Natural killer cell (primary cell): Measurements from ENCODE around the gene TMED1. TPM values are rescaled to one million over a fixed set of nuclear protein-coding genes. Genes with fewer than 3 reads are reported as not detected.
"Not testable (repeated sequence)": the region's sequence is repeated elsewhere in the genome, so short reads cannot be mapped to it uniquely, and the experiment has no call there.

Source experiments
- ATAC-seq, 3 donors: fragments of 150-1000 bp in 2 of 3; fragments of 200-7000 bp in 1 of 3; cut with Tn5 transposase; 1 replicate in 1 of 3; 2 replicates in 2 of 3; pipeline ENCODE4 v1.10.0; 2021; ENCODE audit warnings: mild to moderate bottlenecking in 2 of 3, moderate library complexity in 2 of 3
- DNase-seq, 2 donors: peaks; one replicate each; pipeline versions ENCODE4 v3.0.0 to v3.0.0-alpha.2; 2013 to 2021; ENCODE audit warnings: mixed read lengths in 1 of 2
- H3K27ac ChIP-seq: one replicate; pipeline ENCODE4 v1.5.1; 2013; ENCODE audit warnings: mild to moderate bottlenecking, low read length
- H3K27me3 ChIP-seq: one replicate; pipeline ENCODE4 v1.6.1; 2013; ENCODE audit warnings: low read length; ENCODE audit not compliant: control insufficient read depth, insufficient read depth
- H3K36me3 ChIP-seq: one replicate; pipeline ENCODE4 v1.6.1; 2013; ENCODE audit warnings: low read length; ENCODE audit not compliant: control insufficient read depth, insufficient read depth
- H3K4me1 ChIP-seq: one replicate; pipeline ENCODE4 v1.6.1; 2013; ENCODE audit warnings: low read length; ENCODE audit not compliant: control insufficient read depth, insufficient read depth
- H3K4me3 ChIP-seq: one replicate; pipeline ENCODE4 v1.5.1; 2013; ENCODE audit warnings: low read length
- H3K9me3 ChIP-seq: one replicate; pipeline ENCODE4 v1.6.1; 2013; ENCODE audit warnings: low read length; ENCODE audit not compliant: control insufficient read depth, insufficient read depth
- H3K27ac Mint-ChIP-seq, 2 donors: one replicate each; pipeline ENCODE4 v1.8.0; 2022; ENCODE audit warnings: mild to moderate bottlenecking in 2 of 2, mixed read lengths in 2 of 2, moderate library complexity in 1 of 2
- H3K27me3 Mint-ChIP-seq, 2 donors: one replicate each; pipeline ENCODE4 v1.8.0; 2022; ENCODE audit warnings: low read depth in 2 of 2, mixed read lengths in 2 of 2
- H3K36me3 Mint-ChIP-seq: one replicate; pipeline ENCODE4 v1.8.0; 2022; ENCODE audit warnings: mixed read lengths
- H3K4me1 Mint-ChIP-seq, 2 donors: one replicate each; pipeline ENCODE4 v1.8.0; 2022; ENCODE audit warnings: mixed read lengths in 2 of 2
- H3K4me3 Mint-ChIP-seq: one replicate; pipeline ENCODE4 v1.8.0; 2022; ENCODE audit warnings: mild to moderate bottlenecking, moderate library complexity, mixed read lengths
- H3K9me3 Mint-ChIP-seq, 2 donors: one replicate each; pipeline ENCODE4 v1.8.0; 2022; ENCODE audit warnings: mixed read lengths in 2 of 2
- CTCF ChIP-seq: fragments of 200-600 bp; IDR thresholded peaks from one replicate; pipeline ENCODE4 v1.8.0; 2022; ENCODE audit warnings: antibody characterized with exemption
- WGBS: methylation state at CpG from one replicate; pipeline ENCODE4 v1.1.7; 2013; ENCODE audit warnings: missing lambda C conversion rate; ENCODE audit not compliant: insufficient coverage; 5-methylcytosine and 5-hydroxymethylcytosine counted together
- intact Hi-C: fragments of 100-400 bp; cut with micrococcal nuclease; formaldehyde crosslinking; loops from one replicate; pipeline ENCODE4 v1.14.2; 2022
- total RNA-seq, 4 donors: library from RNA; stranded (reverse); fragments of 120-200 nt in 1 of 4; gene quantifications; one replicate each; pipeline versions ENCODE4 v1.2.3 to v1.2.4, GENCODE V29; 2013 to 2022

The TMED1 gene
- total RNA-seq, 3 donors from 2014 or later (not counting 1 experiment from before 2014, with no cell fraction given) = 20.5 to 27.8 (median 27.4) TPM

- no peak overlapping the region for H3K27ac Mint-ChIP-seq
- Histone ChIP-seq H3K27ac (no peak overlapping the region), H3K4me3 (no peak overlapping the region), H3K9me3 (no peaks in the 10 kb centered on the region), H3K36me3 (no peaks in the 10 kb centered on the region), H3K4me1 (no peaks in the 10 kb centered on the region), H3K27me3 (no peaks in the 10 kb centered on the region)
- WGBS = 71% methylated on average over 3 of the region's 4 CpGs
- no peaks in the 10 kb centered on the region for H3K27me3 Mint-ChIP-seq
- H3K9me3 Mint-ChIP-seq = no peaks in the 10 kb centered on the region
- intact Hi-C loops = no loop called here
- TF ChIP-seq CTCF = peak; percentile 63
- ATAC-seq (peak in 2 of 3 donors; percentile 59 to 70), DNase-seq (peak; percentile 34 to 65)
- H3K36me3 Mint-ChIP-seq = no peaks in the 10 kb centered on the region
- H3K4me1 Mint-ChIP-seq = no peaks in the 10 kb centered on the region
- H3K4me3 Mint-ChIP-seq = no peak overlapping the region
These were observed 22.3 kb upstream of the TMED1 start for GRCh38 chr19:10858204-10858828.

GRCh38 chr19:10856899-10857298, 20.9 kb upstream of the TMED1 start:
- H3K4me3 ChIP-seq, H3K9me3 ChIP-seq, H3K9me3 Mint-ChIP-seq, H3K4me1 ChIP-seq, H3K36me3 Mint-ChIP-seq, H3K4me1 Mint-ChIP-seq, H3K4me3 Mint-ChIP-seq, H3K27me3 ChIP-seq, H3K36me3 ChIP-seq, ATAC-seq, intact Hi-C loops, H3K27ac Mint-ChIP-seq, H3K27me3 Mint-ChIP-seq, DNase-seq, H3K27ac ChIP-seq: not testable (repeated sequence)
- WGBS = 89% methylated on average over 1 of the region's 1 CpG

- Histone ChIP-seq H3K9me3 (no peaks in the 10 kb centered on the region), H3K4me3 (no peak overlapping the region), H3K27ac (no peak overlapping the region), H3K36me3 (no peaks in the 10 kb centered on the region), H3K4me1 (no peaks in the 10 kb centered on the region), H3K27me3 (no peaks in the 10 kb centered on the region)
- Mint-ChIP-seq H3K4me3 (no peak overlapping the region), H3K9me3 (no peaks in the 10 kb centered on the region), H3K27ac (no peak overlapping the region), H3K4me1 (no peaks in the 10 kb centered on the region), H3K36me3 (no peaks in the 10 kb centered on the region), H3K27me3 (no peaks in the 10 kb centered on the region)
- intact Hi-C loops = no loop called here
- ATAC-seq = peak in 2 of 3 donors; percentile 60 to 75
- 84% methylated on average over 5 of the region's 5 CpGs for WGBS
- peak; percentile 32 for TF ChIP-seq CTCF
- peak in 1 of 2 donors; percentile 60 for DNase-seq
These were observed 20.0 kb upstream of the TMED1 start for GRCh38 chr19:10855879-10856522.

GRCh38 chr19:10854350-10855089, 18.5 kb upstream of the TMED1 start:
- H3K4me3 Mint-ChIP-seq = no peak overlapping the region
- ATAC-seq (no peak), DNase-seq (no peak)
- no peaks in the 10 kb centered on the region for H3K27me3 ChIP-seq
- WGBS = 85% methylated on average over 7 of the region's 7 CpGs
- H3K9me3 Mint-ChIP-seq = no peaks in the 10 kb centered on the region
- intact Hi-C loops = no loop called here
- H3K4me3 ChIP-seq = no peak overlapping the region
- no peaks in the 10 kb centered on the region for H3K36me3 ChIP-seq
- TF ChIP-seq CTCF = no peak
- H3K27ac ChIP-seq = no peak overlapping the region
- no peak overlapping the region for H3K27ac Mint-ChIP-seq
- H3K9me3 ChIP-seq = no peaks in the 10 kb centered on the region
- H3K36me3 Mint-ChIP-seq = no peaks in the 10 kb centered on the region
- H3K4me1 ChIP-seq = no peaks in the 10 kb centered on the region
- H3K4me1 Mint-ChIP-seq = no peaks in the 10 kb centered on the region
- no peaks in the 10 kb centered on the region for H3K27me3 Mint-ChIP-seq
